GM12878 (cell line): ENCODE data around the gene AJM1. TPM values are rescaled to one million over a fixed set of nuclear protein-coding genes. Genes with fewer than 3 reads are reported as not detected.

Experiments
- BCL11A ChIP-seq: IDR thresholded peaks from 2 replicates; pipeline ENCODE4 v1.6.1; 2011; ENCODE audit warnings: low read depth, low read length
- EP300 ChIP-seq, 2 experiments: fragments of 150-350 bp in 1 of 2; IDR thresholded peaks; 2 replicates each; pipeline ENCODE4 v1.6.1; 2011 to 2012; ENCODE audit warnings: low read depth in 2 of 2, low read length in 2 of 2, borderline replicate concordance in 1 of 2, improper control_type of control experiment in 1 of 2, inconsistent platforms in 1 of 2; ENCODE audit not compliant: control insufficient read depth in 1 of 2
- FOXK2 ChIP-seq: fragments of 450-650 bp; IDR thresholded peaks from 2 replicates; pipeline ENCODE4 v1.6.1; 2017; ENCODE audit warnings: mild to moderate bottlenecking, moderate library complexity
- RUNX3 ChIP-seq: IDR thresholded peaks from 2 replicates; pipeline ENCODE4 v1.6.1; 2012; ENCODE audit warnings: low read length, inconsistent platforms
- polyA plus RNA-seq, 11 experiments: library from polyadenylated mRNA; depleted of rRNA in 4 of 11; unstranded in 6 of 11; stranded (reverse) in 5 of 11; fragments of >200 nt; fragmentation: Nextera tagmentation in 4 of 11; fragmentation: Illumina TruSeq in 1 of 11; extraction: Ambion mirVana in 4 of 11; extraction: Trizol in 1 of 11; gene quantifications; 1 replicate in 1 of 11; 2 replicates in 10 of 11; pipeline versions ENCODE4 v1.2.1 to v1.2.3, GENCODE V29; 2011 to 2016; ENCODE audit warnings: inconsistent platforms in 2 of 11, missing spikeins in 2 of 11, low read depth in 1 of 11
- total RNA-seq, 4 experiments: library from RNA; depleted of rRNA in 3 of 4; stranded (reverse); fragments of >200 nt in 3 of 4; fragmentation: Illumina TruSeq in 1 of 4; extraction: Trizol in 1 of 4; gene quantifications; 2 replicates each; pipeline versions ENCODE4 v1.2.1 to v1.2.3, GENCODE V29; 2013 to 2021
- TF ChIP-seq, protein P1 (sequence below): fragments of 450-650 bp; formaldehyde crosslinking; IDR thresholded peaks from 2 replicates; pipeline ENCODE4 v1.5.0; 2022; ENCODE audit warnings: mild to moderate bottlenecking, missing genetic modification characterization
- TF ChIP-seq, protein P2 (sequence below): IDR thresholded peaks from 2 replicates; pipeline ENCODE4 v1.6.1; 2012; ENCODE audit warnings: improper control_type of control experiment, low read depth, low read length; ENCODE audit not compliant: insufficient replicate concordance

AJM1 gene
- total and polyA plus RNA-seq, 10 of the 15 experiments (the other 5 are each of a cell fraction or from before 2014, with no cell fraction given): 0.06 to 2.5 (median 1.0) TPM; not detected in 2

DNA sequence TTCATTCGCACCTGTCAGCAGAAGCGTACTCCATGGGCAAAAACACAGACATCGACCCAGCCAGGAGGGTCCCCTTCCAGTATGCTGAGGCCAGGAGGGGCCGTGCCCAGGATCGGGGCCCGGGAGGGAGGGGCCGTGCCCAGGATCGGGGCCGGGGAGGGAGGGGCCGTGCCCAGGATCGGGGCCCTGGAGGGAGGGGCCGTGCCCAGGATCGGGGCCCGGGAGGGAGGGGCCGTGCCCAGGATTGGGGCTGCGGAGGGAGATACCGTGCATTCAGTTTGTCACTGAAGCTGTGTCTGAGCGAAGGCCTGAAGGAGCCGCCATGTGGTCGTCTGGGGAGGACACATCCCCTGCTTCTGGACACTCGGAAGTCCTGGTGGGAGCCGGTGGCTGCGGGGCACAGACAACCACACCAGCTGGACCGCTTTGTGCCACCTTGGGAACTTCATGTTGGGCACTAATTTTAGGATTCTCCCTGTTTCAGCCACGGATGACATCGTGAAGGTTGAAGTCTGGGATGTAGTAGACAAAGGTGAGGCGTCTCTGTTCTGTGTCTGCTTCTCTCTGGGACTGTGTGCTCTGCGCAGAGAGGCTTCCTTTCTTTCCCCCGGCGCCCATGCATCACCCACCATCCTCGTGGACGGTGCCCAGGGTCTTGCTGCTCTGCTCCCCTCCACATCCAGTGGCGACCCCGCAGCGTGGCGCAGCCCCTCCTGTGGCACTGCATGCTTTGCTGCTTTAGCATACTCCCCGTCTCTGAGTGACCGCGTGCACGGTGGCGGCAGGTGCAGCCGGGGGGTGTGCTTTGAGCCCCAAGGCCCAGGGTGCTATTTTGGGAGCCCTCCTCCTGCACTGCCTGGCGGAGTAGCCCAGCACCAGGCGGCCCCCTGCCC, 16.7 kb upstream of the AJM1 start (continued):
- no peak for TF ChIP-seq EP300 (IDR thresholded peaks at IDR 0.05; ENCODE audit: borderline replicate concordance in 1 of 2, control insufficient read depth in 1 of 2, low read depth in 2 of 2, low read length in 2 of 2)
- TF ChIP-seq FOXK2: no peak
- TF ChIP-seq BCL11A: no peak
- no peak for TF ChIP-seq RUNX3
- TF ChIP-seq, protein P1, sequence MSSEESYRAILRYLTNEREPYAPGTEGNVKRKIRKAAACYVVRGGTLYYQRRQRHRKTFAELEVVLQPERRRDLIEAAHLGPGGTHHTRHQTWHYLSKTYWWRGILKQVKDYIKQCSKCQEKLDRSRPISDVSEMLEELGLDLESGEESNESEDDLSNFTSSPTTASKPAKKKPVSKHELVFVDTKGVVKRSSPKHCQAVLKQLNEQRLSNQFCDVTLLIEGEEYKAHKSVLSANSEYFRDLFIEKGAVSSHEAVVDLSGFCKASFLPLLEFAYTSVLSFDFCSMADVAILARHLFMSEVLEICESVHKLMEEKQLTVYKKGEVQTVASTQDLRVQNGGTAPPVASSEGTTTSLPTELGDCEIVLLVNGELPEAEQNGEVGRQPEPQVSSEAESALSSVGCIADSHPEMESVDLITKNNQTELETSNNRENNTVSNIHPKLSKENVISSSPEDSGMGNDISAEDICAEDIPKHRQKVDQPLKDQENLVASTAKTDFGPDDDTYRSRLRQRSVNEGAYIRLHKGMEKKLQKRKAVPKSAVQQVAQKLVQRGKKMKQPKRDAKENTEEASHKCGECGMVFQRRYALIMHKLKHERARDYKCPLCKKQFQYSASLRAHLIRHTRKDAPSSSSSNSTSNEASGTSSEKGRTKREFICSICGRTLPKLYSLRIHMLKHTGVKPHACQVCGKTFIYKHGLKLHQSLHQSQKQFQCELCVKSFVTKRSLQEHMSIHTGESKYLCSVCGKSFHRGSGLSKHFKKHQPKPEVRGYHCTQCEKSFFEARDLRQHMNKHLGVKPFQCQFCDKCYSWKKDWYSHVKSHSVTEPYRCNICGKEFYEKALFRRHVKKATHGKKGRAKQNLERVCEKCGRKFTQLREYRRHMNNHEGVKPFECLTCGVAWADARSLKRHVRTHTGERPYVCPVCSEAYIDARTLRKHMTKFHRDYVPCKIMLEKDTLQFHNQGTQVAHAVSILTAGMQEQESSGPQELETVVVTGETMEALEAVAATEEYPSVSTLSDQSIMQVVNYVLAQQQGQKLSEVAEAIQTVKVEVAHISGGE (CRISPR knock-in tag): no peak
- TF ChIP-seq, protein P2, sequence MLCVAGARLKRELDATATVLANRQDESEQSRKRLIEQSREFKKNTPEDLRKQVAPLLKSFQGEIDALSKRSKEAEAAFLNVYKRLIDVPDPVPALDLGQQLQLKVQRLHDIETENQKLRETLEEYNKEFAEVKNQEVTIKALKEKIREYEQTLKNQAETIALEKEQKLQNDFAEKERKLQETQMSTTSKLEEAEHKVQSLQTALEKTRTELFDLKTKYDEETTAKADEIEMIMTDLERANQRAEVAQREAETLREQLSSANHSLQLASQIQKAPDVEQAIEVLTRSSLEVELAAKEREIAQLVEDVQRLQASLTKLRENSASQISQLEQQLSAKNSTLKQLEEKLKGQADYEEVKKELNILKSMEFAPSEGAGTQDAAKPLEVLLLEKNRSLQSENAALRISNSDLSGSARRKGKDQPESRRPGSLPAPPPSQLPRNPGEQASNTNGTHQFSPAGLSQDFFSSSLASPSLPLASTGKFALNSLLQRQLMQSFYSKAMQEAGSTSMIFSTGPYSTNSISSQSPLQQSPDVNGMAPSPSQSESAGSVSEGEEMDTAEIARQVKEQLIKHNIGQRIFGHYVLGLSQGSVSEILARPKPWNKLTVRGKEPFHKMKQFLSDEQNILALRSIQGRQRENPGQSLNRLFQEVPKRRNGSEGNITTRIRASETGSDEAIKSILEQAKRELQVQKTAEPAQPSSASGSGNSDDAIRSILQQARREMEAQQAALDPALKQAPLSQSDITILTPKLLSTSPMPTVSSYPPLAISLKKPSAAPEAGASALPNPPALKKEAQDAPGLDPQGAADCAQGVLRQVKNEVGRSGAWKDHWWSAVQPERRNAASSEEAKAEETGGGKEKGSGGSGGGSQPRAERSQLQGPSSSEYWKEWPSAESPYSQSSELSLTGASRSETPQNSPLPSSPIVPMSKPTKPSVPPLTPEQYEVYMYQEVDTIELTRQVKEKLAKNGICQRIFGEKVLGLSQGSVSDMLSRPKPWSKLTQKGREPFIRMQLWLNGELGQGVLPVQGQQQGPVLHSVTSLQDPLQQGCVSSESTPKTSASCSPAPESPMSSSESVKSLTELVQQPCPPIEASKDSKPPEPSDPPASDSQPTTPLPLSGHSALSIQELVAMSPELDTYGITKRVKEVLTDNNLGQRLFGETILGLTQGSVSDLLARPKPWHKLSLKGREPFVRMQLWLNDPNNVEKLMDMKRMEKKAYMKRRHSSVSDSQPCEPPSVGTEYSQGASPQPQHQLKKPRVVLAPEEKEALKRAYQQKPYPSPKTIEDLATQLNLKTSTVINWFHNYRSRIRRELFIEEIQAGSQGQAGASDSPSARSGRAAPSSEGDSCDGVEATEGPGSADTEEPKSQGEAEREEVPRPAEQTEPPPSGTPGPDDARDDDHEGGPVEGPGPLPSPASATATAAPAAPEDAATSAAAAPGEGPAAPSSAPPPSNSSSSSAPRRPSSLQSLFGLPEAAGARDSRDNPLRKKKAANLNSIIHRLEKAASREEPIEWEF: no peak
